ENCODE measurements around the gene NDUFAF4.

DNA sequence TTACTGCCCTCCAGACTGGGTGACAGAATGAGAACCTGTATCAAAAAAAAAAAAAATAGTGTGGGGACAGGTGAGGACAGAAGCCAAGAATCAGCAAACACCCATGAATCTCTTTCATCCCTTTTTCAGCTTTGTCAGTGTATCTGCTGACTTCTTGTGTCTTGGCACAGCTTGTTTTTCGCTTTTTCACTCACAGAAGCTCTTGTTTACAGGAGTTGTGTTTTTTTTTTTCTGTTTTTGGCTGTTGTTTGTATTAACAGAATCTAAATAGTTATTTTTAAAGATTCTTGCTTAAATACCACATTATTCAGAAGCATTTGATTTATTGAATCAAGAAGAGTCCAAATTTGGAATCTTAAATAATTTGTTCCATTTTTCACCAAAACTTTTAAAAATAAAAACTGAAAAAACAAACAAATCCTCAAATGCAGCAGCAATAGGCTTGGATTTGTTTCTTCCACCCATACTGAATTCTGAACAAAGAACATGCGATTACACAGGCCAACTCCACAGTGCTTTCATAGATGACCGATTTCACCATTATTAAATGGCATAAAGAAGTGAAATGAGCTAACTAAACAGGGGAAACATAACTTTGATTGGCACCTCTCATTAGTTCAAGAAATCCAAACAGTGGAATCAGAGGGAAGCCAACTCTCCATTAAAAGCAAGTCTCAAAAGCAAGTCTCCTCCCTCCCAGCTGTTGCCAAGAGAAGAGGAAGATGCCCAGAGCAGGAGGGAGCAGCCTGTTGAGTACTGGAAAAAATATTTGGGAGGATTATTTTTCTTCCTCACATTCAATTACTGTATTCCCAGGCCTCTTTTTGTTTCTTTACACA lies 33.3 kb downstream of the NDUFAF4 start:
- TF ChIP-seq POLR2A (IDR thresholded peaks at IDR 0.05) = no peak
- TF ChIP-seq CTCF (IDR thresholded peaks at IDR 0.05) = no peak
- TF ChIP-seq POLR2AphosphoS5 (IDR thresholded peaks at IDR 0.05) = no peak
- no peak for TF ChIP-seq EP300 (IDR thresholded peaks at IDR 0.05)
